GM06990 (cell line): Measurements from ENCODE around the gene CLASP1.
A peak's percentile ranks its signal among the peaks of the same experiment; 100 is the strongest.

Experiments used
- DNase-seq: peaks from one replicate; pipeline ENCODE4 v3.0.0-alpha.2; 2011; ENCODE audit not compliant: insufficient read length; ENCODE audit errors: extremely low read depth
- H3K27me3 ChIP-seq: replicated peaks from 2 replicates; pipeline ENCODE4 v1.6.0; 2011; ENCODE audit warnings: low read length; ENCODE audit not compliant: control insufficient read depth, insufficient read depth
- H3K36me3 ChIP-seq: 2 replicates; pipeline ENCODE4 v1.5.1; 2011; ENCODE audit warnings: low read length; ENCODE audit not compliant: control insufficient read depth, insufficient read depth
- H3K4me3 ChIP-seq: replicated peaks from 2 replicates; pipeline ENCODE4 v1.5.1; 2011; ENCODE audit warnings: low read depth, mild to moderate bottlenecking, control low read depth, low read length
- TF ChIP-seq, protein P1 (sequence below): IDR thresholded peaks from 2 replicates; pipeline ENCODE4 v1.5.1; 2011; ENCODE audit warnings: low read length, control low read depth, mild to moderate bottlenecking, inconsistent platforms; ENCODE audit not compliant: insufficient read depth, poor library complexity, severe bottlenecking

The CLASP1 gene

DNA sequence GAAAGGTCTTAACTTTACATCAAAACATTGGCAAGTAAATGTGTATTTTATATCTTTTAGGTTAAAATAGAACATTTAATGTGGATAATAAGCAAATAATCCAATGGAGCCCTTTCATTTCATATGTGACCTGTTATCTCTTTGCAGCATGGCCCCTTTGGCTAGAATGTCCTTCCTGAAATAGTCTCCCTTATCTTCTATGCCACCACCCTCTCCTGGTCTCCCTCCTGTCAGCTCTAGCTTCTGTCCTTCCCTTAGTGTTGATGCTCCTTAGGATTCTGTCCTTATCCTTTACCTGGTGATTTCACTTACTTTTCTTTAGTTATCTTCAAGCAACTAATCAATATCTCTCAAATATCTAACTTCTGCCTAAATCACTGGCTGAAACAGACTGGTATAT is 277.2 kb downstream of the CLASP1 start:
- TF ChIP-seq, protein P1, sequence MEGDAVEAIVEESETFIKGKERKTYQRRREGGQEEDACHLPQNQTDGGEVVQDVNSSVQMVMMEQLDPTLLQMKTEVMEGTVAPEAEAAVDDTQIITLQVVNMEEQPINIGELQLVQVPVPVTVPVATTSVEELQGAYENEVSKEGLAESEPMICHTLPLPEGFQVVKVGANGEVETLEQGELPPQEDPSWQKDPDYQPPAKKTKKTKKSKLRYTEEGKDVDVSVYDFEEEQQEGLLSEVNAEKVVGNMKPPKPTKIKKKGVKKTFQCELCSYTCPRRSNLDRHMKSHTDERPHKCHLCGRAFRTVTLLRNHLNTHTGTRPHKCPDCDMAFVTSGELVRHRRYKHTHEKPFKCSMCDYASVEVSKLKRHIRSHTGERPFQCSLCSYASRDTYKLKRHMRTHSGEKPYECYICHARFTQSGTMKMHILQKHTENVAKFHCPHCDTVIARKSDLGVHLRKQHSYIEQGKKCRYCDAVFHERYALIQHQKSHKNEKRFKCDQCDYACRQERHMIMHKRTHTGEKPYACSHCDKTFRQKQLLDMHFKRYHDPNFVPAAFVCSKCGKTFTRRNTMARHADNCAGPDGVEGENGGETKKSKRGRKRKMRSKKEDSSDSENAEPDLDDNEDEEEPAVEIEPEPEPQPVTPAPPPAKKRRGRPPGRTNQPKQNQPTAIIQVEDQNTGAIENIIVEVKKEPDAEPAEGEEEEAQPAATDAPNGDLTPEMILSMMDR, result no peak
- H3K27me3 ChIP-seq, result no peaks in the 10 kb centered on the region
- no peak overlapping the region for H3K4me3 ChIP-seq
- H3K36me3 ChIP-seq, result peaks cover 13% of the 10 kb centered on the region
- DNase-seq, result no peak

DNA sequence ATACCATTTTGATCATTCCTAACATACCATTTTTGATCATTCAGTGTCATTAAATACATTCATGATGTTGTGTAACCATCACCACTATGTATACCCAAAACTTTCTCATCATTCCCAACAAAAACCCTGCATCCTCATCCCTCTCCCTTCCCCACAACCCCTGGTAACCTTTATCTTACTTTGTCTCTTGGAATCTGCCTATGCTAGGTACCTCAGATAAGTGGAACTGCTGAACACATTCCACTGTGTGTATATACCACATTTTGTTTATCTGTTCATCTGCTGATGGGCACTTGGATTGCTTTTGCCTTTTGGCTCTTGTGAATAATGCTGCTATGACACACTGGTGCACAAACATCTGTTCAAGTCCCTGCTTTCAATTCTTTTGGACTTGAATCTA is 280.4 kb downstream of the CLASP1 start:
- DNase-seq, result no peak
- Histone ChIP-seq H3K4me3 (no peak overlapping the region), H3K36me3 (peaks cover 15% of the 10 kb centered on the region), H3K27me3 (no peaks in the 10 kb centered on the region)
- TF ChIP-seq, protein P1, result no peak

DNA sequence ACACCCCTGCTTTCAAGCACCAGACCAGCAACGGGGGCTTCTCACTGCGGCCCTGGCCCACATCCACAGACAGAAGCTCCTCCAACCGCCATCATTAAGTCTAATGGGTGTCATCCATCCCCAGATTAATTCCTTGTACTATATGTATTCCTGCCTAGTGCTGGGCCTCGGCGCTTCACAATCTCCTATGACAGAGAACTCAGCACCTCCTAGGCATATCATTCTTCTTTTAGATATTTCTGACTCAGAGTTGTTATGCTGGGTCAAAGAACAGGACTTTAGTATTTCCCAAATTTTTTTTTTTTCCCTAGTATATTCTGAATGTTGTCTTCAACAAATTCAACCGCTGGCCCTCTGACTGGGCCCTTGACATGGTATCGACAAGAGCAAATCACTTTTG is 281.1 kb downstream of the CLASP1 start:
- H3K27me3 ChIP-seq, result no peaks in the 10 kb centered on the region
- peaks cover 18% of the 10 kb centered on the region for H3K36me3 ChIP-seq
- TF ChIP-seq, protein P1, result no peak
- no peak for DNase-seq
- H3K4me3 ChIP-seq, result no peak overlapping the region

DNA sequence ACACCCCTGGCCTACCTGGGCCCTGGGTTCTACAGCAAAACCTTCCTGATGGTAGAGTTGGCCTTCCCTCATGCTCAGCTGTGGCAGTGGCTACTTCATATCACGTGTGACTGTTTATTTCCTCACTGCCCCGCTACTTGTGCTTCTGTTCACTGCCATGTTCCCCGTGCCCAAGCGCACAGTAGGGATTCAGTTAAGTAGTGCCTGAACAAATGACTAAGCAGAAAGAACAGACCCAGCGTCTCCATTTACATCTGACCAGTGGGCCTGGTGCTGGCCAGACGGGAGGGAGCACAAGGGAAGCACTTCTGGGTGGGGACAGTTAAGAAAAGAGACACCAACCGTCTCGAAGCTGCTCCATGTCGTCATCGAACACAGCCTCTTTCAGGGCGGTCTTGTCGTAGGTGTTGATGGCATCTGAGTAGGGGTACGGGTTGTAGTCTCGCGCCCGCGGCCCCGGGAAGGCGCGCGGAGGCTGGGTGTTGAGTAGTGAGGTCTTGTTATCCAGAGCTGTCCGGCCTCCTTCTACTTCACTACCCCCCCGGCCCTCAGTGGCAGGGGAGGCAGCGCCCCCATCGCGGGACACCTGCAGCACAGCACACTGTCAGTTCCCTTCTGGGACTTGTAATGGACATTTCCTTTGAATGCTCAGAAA is 281.9 kb downstream of the CLASP1 start:
- no peak overlapping the region for H3K4me3 ChIP-seq
- TF ChIP-seq, protein P1, result no peak
- H3K27me3 ChIP-seq, result no peaks in the 10 kb centered on the region
- peaks cover 21% of the 10 kb centered on the region for H3K36me3 ChIP-seq
- DNase-seq, result peak; percentile 13

DNA sequence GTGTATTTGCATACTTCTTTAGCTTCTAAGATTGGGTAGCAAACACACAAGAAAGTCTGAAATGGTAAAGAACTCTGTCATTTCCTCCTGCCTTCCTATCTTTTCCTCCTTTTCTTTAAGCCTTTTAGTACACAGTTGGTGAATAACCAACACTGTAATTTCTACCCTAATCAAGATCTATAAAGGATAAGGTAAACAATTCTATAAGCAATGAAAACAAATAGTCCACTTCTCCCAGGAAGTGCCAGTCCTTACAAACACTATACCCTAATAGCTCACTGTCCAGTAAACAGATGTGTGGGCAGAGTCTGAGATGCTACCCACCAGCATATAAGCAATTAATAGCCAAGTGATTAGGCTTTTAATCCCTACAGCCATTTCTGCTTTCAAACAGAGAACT is 283.2 kb downstream of the CLASP1 start:
- peaks cover 27% of the 10 kb centered on the region for H3K36me3 ChIP-seq
- H3K27me3 ChIP-seq, result no peaks in the 10 kb centered on the region
- no peak overlapping the region for H3K4me3 ChIP-seq
- TF ChIP-seq, protein P1, result no peak
- no peak for DNase-seq

DNA sequence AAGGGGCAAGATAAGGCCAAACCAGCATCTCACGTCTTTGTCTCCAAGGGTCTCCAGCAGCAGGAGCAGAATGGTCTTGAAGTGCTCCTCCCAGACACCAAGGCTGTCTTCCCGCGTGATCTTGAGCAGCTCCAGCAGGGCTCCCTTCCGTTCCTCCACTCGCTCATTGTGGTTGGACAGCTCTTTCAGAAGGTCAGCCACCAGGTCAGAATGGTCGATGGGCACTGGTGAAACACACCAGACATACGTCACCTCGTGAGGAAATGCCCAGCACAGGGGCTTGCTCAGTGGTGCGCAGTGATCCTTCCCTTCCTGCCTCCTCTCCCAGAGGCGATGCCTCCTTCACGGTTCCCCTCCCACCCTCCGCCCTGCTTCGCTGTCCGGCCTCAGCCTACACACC is 284.2 kb downstream of the CLASP1 start:
- TF ChIP-seq, protein P1, result no peak

More for the DNA sequence above, 284.2 kb downstream of the CLASP1 start:
- H3K27me3 ChIP-seq, result no peaks in the 10 kb centered on the region
- no peak overlapping the region for H3K4me3 ChIP-seq
- no peak for DNase-seq
- H3K36me3 ChIP-seq, result peaks cover 28% of the 10 kb centered on the region
